ENCODE measurements around the gene FNBP1.
"Not testable (repeated sequence)": the region's sequence is repeated elsewhere in the genome, so short reads cannot be mapped to it uniquely, and the experiment has no call there.

The FNBP1 gene

GRCh38 chr9:130023994-130024596 is 18.9 kb downstream of the FNBP1 start:
- H3K79me1 ChIP-seq (ENCODE audit: low read depth, low read length): peaks cover 3% of the 10 kb centered on the region
- H3K9ac ChIP-seq (ENCODE audit: low read depth, low read length, poor library complexity): no peak overlapping the region
- H2BK12ac ChIP-seq (ENCODE audit: low read length): no peak overlapping the region
- no peaks in the 10 kb centered on the region for H3K9me3 ChIP-seq (replicated peaks in 1 of 2; ENCODE audit: control insufficient read depth in 2 of 2, insufficient read depth in 1 of 2, low read depth in 1 of 2, low read length in 2 of 2)
- no peak overlapping the region for H4K8ac ChIP-seq (ENCODE audit: low read depth, low read length)
- H3K27me3 ChIP-seq (ENCODE audit: control insufficient read depth in 3 of 3, insufficient read depth in 3 of 3, low read depth in 1 of 3, low read length in 3 of 3): no peaks in the 10 kb centered on the region
- no peak overlapping the region for H3K23ac ChIP-seq (ENCODE audit: low read depth, low read length, poor library complexity)
- no peak overlapping the region for H2BK120ac ChIP-seq (ENCODE audit: low read depth, low read length)
- no CpG with 5 or more reads among the region's 3 CpGs for WGBS, 2 donors (ENCODE audit: extremely low coverage in 2 of 2, insufficient read length in 2 of 2, insufficient replicate concordance in 1 of 2)
- H3K14ac ChIP-seq (ENCODE audit: low read length): no peak overlapping the region
- no peak overlapping the region for H3K18ac ChIP-seq (ENCODE audit: low read length)
- H4K91ac ChIP-seq (ENCODE audit: low read depth, low read length, poor library complexity): no peak overlapping the region
- no peak overlapping the region for H3K4me2 ChIP-seq (ENCODE audit: insufficient read depth, low read length, poor library complexity, severe bottlenecking)
- no peak overlapping the region for H3K4ac ChIP-seq (ENCODE audit: low read length)
- no peak overlapping the region for H2BK5ac ChIP-seq (ENCODE audit: low read length)
- H3K4me3 ChIP-seq (ENCODE audit: low read length in 2 of 2): no peak overlapping the region
- DNase-seq (ENCODE audit: low spot score): no peak
- H2AFZ ChIP-seq (ENCODE audit: low read length): no peak overlapping the region
- H2AK5ac ChIP-seq (ENCODE audit: low read depth, low read length): no peak overlapping the region
- no peaks in the 10 kb centered on the region for H3K36me3 ChIP-seq (replicated peaks in 1 of 2; ENCODE audit: control insufficient read depth in 2 of 2, insufficient read depth in 2 of 2, low read length in 2 of 2)
- H3K4me1 ChIP-seq (ENCODE audit: control insufficient read depth in 2 of 2, insufficient read depth in 1 of 2, low read depth in 1 of 2, low read length in 2 of 2): no peaks in the 10 kb centered on the region
- no peak overlapping the region for H2BK15ac ChIP-seq (ENCODE audit: low read length)
- H3K27ac ChIP-seq (replicated peaks; ENCODE audit: low read length): no peak overlapping the region

- Histone ChIP-seq H3K79me1 (ENCODE audit: low read depth, low read length) (peaks cover 3% of the 10 kb centered on the region), H3K27ac (replicated peaks; ENCODE audit: low read length) (no peak overlapping the region), H2AK5ac (ENCODE audit: low read depth, low read length) (no peak overlapping the region), H3K4me2 (ENCODE audit: insufficient read depth, low read length, poor library complexity, severe bottlenecking) (no peak overlapping the region), H2BK15ac (ENCODE audit: low read length) (no peak overlapping the region), H2BK120ac (ENCODE audit: low read depth, low read length) (no peak overlapping the region), H3K36me3 (replicated peaks in 1 of 2; ENCODE audit: control insufficient read depth in 2 of 2, insufficient read depth in 2 of 2, low read length in 2 of 2) (peaks cover 0 to 4% of the 10 kb centered on the region in 2 donors), H3K9me3 (replicated peaks in 1 of 2; ENCODE audit: control insufficient read depth in 2 of 2, insufficient read depth in 1 of 2, low read depth in 1 of 2, low read length in 2 of 2) (no peaks in the 10 kb centered on the region), H2BK5ac (ENCODE audit: low read length) (no peak overlapping the region), H2AFZ (ENCODE audit: low read length) (no peak overlapping the region), H3K4ac (ENCODE audit: low read length) (no peak overlapping the region), H4K91ac (ENCODE audit: low read depth, low read length, poor library complexity) (no peak overlapping the region), H3K14ac (ENCODE audit: low read length) (no peak overlapping the region), H3K4me3 (ENCODE audit: low read length in 2 of 2) (no peak overlapping the region), H4K8ac (ENCODE audit: low read depth, low read length) (no peak overlapping the region), H3K27me3 (ENCODE audit: control insufficient read depth in 3 of 3, insufficient read depth in 3 of 3, low read depth in 1 of 3, low read length in 3 of 3) (no peaks in the 10 kb centered on the region), H3K23ac (ENCODE audit: low read depth, low read length, poor library complexity) (no peak overlapping the region), H2BK12ac (ENCODE audit: low read length) (no peak overlapping the region), H3K18ac (ENCODE audit: low read length) (no peak overlapping the region), H3K4me1 (ENCODE audit: control insufficient read depth in 2 of 2, insufficient read depth in 1 of 2, low read depth in 1 of 2, low read length in 2 of 2) (no peaks in the 10 kb centered on the region), H3K9ac (ENCODE audit: low read depth, low read length, poor library complexity) (peak overlapping the region; percentile 34)
- no CpG with 5 or more reads among the region's 7 CpGs for WGBS, 2 donors (ENCODE audit: extremely low coverage in 2 of 2, insufficient read length in 2 of 2, insufficient replicate concordance in 1 of 2)
- DNase-seq (ENCODE audit: low spot score): no peak
Measured at GRCh38 chr9:130023144-130023787, 19.7 kb downstream of the FNBP1 start.

- WGBS, 2 donors (ENCODE audit: extremely low coverage in 2 of 2, insufficient read length in 2 of 2, insufficient replicate concordance in 1 of 2): no CpG with 5 or more reads among the region's 8 CpGs
- H4K8ac ChIP-seq (ENCODE audit: low read depth, low read length): no peak overlapping the region
Measured at GRCh38 chr9:130022566-130023143, 20.3 kb downstream of the FNBP1 start.

GRCh38 chr9:130021842-130022241 is 21.1 kb downstream of the FNBP1 start:
- not testable (repeated sequence) for H3K4me2 ChIP-seq (ENCODE audit: insufficient read depth, low read length, poor library complexity, severe bottlenecking); H3K27ac ChIP-seq (replicated peaks; ENCODE audit: low read length); DNase-seq (ENCODE audit: low spot score); H4K8ac ChIP-seq (ENCODE audit: low read depth, low read length); H2BK5ac ChIP-seq (ENCODE audit: low read length); H3K9ac ChIP-seq (ENCODE audit: low read depth, low read length, poor library complexity); H3K4me3 ChIP-seq (ENCODE audit: low read length in 2 of 2); H3K79me1 ChIP-seq (ENCODE audit: low read depth, low read length); H3K23ac ChIP-seq (ENCODE audit: low read depth, low read length, poor library complexity); H2AK5ac ChIP-seq (ENCODE audit: low read depth, low read length); H3K18ac ChIP-seq (ENCODE audit: low read length); H3K9me3 ChIP-seq (replicated peaks in 1 of 2; ENCODE audit: control insufficient read depth in 2 of 2, insufficient read depth in 1 of 2, low read depth in 1 of 2, low read length in 2 of 2); H3K36me3 ChIP-seq (replicated peaks in 1 of 2; ENCODE audit: control insufficient read depth in 2 of 2, insufficient read depth in 2 of 2, low read length in 2 of 2); H2BK120ac ChIP-seq (ENCODE audit: low read depth, low read length); H3K4me1 ChIP-seq (ENCODE audit: control insufficient read depth in 2 of 2, insufficient read depth in 1 of 2, low read depth in 1 of 2, low read length in 2 of 2); H2BK15ac ChIP-seq (ENCODE audit: low read length); H3K27me3 ChIP-seq (ENCODE audit: control insufficient read depth in 3 of 3, insufficient read depth in 3 of 3, low read depth in 1 of 3, low read length in 3 of 3); H4K91ac ChIP-seq (ENCODE audit: low read depth, low read length, poor library complexity); H2AFZ ChIP-seq (ENCODE audit: low read length); H2BK12ac ChIP-seq (ENCODE audit: low read length); H3K4ac ChIP-seq (ENCODE audit: low read length); H3K14ac ChIP-seq (ENCODE audit: low read length)
- no CpG with 5 or more reads among the region's 3 CpGs for WGBS, 2 donors (ENCODE audit: extremely low coverage in 2 of 2, insufficient read length in 2 of 2, insufficient replicate concordance in 1 of 2)

More at GRCh38 chr9:130022566-130023143, 20.3 kb downstream of the FNBP1 start:
- peaks cover 3% of the 10 kb centered on the region for H3K79me1 ChIP-seq (ENCODE audit: low read depth, low read length)
- no peak overlapping the region for H4K91ac ChIP-seq (ENCODE audit: low read depth, low read length, poor library complexity)
- no peaks in the 10 kb centered on the region for H3K27me3 ChIP-seq (ENCODE audit: control insufficient read depth in 3 of 3, insufficient read depth in 3 of 3, low read depth in 1 of 3, low read length in 3 of 3)
- H3K9me3 ChIP-seq (replicated peaks in 1 of 2; ENCODE audit: control insufficient read depth in 2 of 2, insufficient read depth in 1 of 2, low read depth in 1 of 2, low read length in 2 of 2): no peaks in the 10 kb centered on the region
- no peak overlapping the region for H3K4ac ChIP-seq (ENCODE audit: low read length)
- no peak overlapping the region for H3K4me3 ChIP-seq (ENCODE audit: low read length in 2 of 2)
- no peak overlapping the region for H3K4me2 ChIP-seq (ENCODE audit: insufficient read depth, low read length, poor library complexity, severe bottlenecking)
- no peak for DNase-seq (ENCODE audit: low spot score)
- no peak overlapping the region for H3K27ac ChIP-seq (replicated peaks; ENCODE audit: low read length)
- no peak overlapping the region for H3K9ac ChIP-seq (ENCODE audit: low read depth, low read length, poor library complexity)
- H2BK120ac ChIP-seq (ENCODE audit: low read depth, low read length): no peak overlapping the region
- H3K4me1 ChIP-seq (ENCODE audit: control insufficient read depth in 2 of 2, insufficient read depth in 1 of 2, low read depth in 1 of 2, low read length in 2 of 2): no peaks in the 10 kb centered on the region
- no peak overlapping the region for H3K18ac ChIP-seq (ENCODE audit: low read length)
- H3K36me3 ChIP-seq (replicated peaks in 1 of 2; ENCODE audit: control insufficient read depth in 2 of 2, insufficient read depth in 2 of 2, low read length in 2 of 2): peaks cover 0 to 6% of the 10 kb centered on the region in 2 donors
- H3K14ac ChIP-seq (ENCODE audit: low read length): no peak overlapping the region
- no peak overlapping the region for H2BK15ac ChIP-seq (ENCODE audit: low read length)
- H2BK12ac ChIP-seq (ENCODE audit: low read length): no peak overlapping the region
- no peak overlapping the region for H3K23ac ChIP-seq (ENCODE audit: low read depth, low read length, poor library complexity)
- no peak overlapping the region for H2AFZ ChIP-seq (ENCODE audit: low read length)
- no peak overlapping the region for H2AK5ac ChIP-seq (ENCODE audit: low read depth, low read length)
- H2BK5ac ChIP-seq (ENCODE audit: low read length): no peak overlapping the region
